Measurements from ENCODE around the gene OR52A5. TPM values are rescaled to one million over a fixed set of nuclear protein-coding genes. Genes with fewer than 3 reads are reported as not detected.

The OR52A5 gene
- total RNA-seq, 2 experiments from 2014 or later = not detected

GRCh38 chr11:5131584-5132335, 6.4 kb downstream of the OR52A5 start:
- no peaks in the 10 kb centered on the region for H3K9me3 Mint-ChIP-seq
- no peak overlapping the region for H3K4me3 Mint-ChIP-seq
- H3K36me3 Mint-ChIP-seq = no peaks in the 10 kb centered on the region
- H3K4me1 Mint-ChIP-seq = no peaks in the 10 kb centered on the region
- no peak for DNase-seq
- H3K27me3 Mint-ChIP-seq = peaks cover 5% of the 10 kb centered on the region
- no peak overlapping the region for H3K27ac Mint-ChIP-seq

GRCh38 chr11:5129457-5129877, 8.7 kb downstream of the OR52A5 start:
- H3K4me1 Mint-ChIP-seq = no peaks in the 10 kb centered on the region
- no peaks in the 10 kb centered on the region for H3K36me3 Mint-ChIP-seq
- no peaks in the 10 kb centered on the region for H3K27me3 Mint-ChIP-seq
- no peak overlapping the region for H3K4me3 Mint-ChIP-seq
- H3K27ac Mint-ChIP-seq = no peak overlapping the region
- no peaks in the 10 kb centered on the region for H3K9me3 Mint-ChIP-seq
- no peak for DNase-seq

DNA sequence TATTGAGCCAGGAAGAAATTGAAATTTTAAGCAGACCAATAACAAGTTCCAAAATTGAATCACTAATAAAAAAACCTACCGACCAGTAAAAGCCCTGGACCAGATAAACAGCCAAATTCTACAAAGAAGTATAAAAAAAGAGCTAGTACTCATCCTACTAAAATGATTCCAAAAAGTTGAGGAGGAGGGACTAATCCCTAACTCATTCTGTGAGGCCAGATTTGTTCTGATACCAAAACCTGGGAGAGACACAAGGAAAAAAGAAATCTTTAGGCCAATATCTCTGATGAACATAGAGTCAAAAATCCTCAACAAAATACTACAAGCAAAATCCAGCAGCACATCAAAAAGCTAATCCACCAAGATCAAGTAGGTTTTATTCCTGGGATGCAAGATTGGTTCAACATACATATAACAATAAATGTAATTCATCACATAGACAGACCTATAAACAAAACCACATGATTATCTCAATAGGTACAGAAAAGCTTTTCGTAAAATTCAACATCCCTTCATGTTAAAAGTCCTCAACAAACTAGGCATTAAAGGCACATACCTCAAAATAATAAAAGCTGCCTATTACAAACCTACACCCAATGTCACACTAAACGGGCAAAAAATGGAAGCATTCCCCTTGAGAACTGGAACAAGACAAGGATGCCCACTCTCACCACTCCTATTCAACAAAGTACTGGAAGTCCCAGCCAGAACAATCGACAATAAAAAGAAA, 13.1 kb downstream of the OR52A5 start:
- Mint-ChIP-seq H3K9me3 (no peaks in the 10 kb centered on the region), H3K27me3 (peaks cover 11% of the 10 kb centered on the region), H3K27ac (no peak overlapping the region), H3K4me1 (no peaks in the 10 kb centered on the region), H3K4me3 (no peak overlapping the region), H3K36me3 (no peaks in the 10 kb centered on the region)
- no peak for DNase-seq

GRCh38 chr11:5123802-5124521, 14.2 kb downstream of the OR52A5 start:
- no peaks in the 10 kb centered on the region for H3K36me3 Mint-ChIP-seq
- H3K4me1 Mint-ChIP-seq = no peaks in the 10 kb centered on the region
- peaks cover 11% of the 10 kb centered on the region for H3K27me3 Mint-ChIP-seq
- H3K9me3 Mint-ChIP-seq = no peaks in the 10 kb centered on the region
- peak; percentile 18 for DNase-seq
- H3K27ac Mint-ChIP-seq = no peak overlapping the region
- no peak overlapping the region for H3K4me3 Mint-ChIP-seq

DNA sequence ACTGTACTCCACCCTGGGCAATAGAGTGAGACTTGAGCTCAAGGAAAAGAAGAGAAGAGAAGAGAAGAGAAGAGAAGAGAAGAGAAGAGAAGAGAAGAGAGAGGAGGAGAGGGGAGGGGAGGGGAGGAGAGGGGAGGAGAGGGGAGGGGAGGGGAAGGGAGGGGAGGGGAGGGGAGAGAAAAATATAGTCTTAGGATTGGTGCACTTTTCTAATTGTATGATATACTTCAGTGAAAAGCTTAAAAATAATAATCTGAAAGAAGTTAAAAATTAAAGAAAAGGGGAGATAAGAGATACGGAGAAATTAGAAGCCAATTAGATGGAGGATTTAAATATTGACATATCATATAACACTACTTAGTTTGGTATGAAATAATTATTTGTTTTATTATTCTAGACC, 19.3 kb downstream of the OR52A5 start:
- no peak overlapping the region for H3K4me3 Mint-ChIP-seq
- H3K27me3 Mint-ChIP-seq = peaks cover 22% of the 10 kb centered on the region
- no peaks in the 10 kb centered on the region for H3K36me3 Mint-ChIP-seq
- H3K27ac Mint-ChIP-seq = no peak overlapping the region
- no peak for DNase-seq
- H3K4me1 Mint-ChIP-seq = no peaks in the 10 kb centered on the region
- no peaks in the 10 kb centered on the region for H3K9me3 Mint-ChIP-seq

GRCh38 chr11:5117588-5117987, 20.6 kb downstream of the OR52A5 start:
- no peak overlapping the region for H3K4me3 Mint-ChIP-seq
- peaks cover 15% of the 10 kb centered on the region for H3K27me3 Mint-ChIP-seq
- H3K9me3 Mint-ChIP-seq = no peaks in the 10 kb centered on the region
- H3K27ac Mint-ChIP-seq = no peak overlapping the region
- H3K36me3 Mint-ChIP-seq = no peaks in the 10 kb centered on the region
- H3K4me1 Mint-ChIP-seq = no peaks in the 10 kb centered on the region
- no peak for DNase-seq

DNA sequence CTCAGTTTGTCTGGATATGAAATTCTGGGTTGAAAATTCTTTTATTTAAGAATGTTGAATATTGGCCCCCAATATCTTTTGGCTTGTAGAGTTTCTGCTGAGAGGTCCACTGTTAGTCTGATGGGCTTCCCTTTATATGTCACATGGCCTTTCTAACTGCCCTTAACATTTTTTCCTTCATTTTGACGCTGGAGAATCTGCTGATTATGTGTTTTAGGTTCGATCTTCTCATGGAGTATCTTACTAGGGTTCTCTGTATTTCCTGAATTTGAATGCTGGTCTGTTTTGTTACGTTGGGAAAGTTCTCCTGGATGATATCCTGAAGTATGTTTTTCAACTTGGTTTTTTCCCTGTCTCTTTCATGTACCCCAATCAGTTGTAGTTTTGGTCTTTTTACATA, 22.8 kb downstream of the OR52A5 start:
- no peak overlapping the region for H3K4me3 Mint-ChIP-seq
- H3K27ac Mint-ChIP-seq = no peak overlapping the region
- no peaks in the 10 kb centered on the region for H3K4me1 Mint-ChIP-seq
- H3K36me3 Mint-ChIP-seq = no peaks in the 10 kb centered on the region
- no peak for DNase-seq
- H3K9me3 Mint-ChIP-seq = no peaks in the 10 kb centered on the region
- H3K27me3 Mint-ChIP-seq = peaks cover 14% of the 10 kb centered on the region

GRCh38 chr11:5107285-5107684, 30.9 kb downstream of the OR52A5 start:
- peaks cover 12% of the 10 kb centered on the region for H3K27me3 Mint-ChIP-seq
- H3K9me3 Mint-ChIP-seq = no peaks in the 10 kb centered on the region
- H3K4me3 Mint-ChIP-seq = no peak overlapping the region
- no peak for DNase-seq
- no peaks in the 10 kb centered on the region for H3K4me1 Mint-ChIP-seq
- no peaks in the 10 kb centered on the region for H3K36me3 Mint-ChIP-seq
- H3K27ac Mint-ChIP-seq = no peak overlapping the region

DNA sequence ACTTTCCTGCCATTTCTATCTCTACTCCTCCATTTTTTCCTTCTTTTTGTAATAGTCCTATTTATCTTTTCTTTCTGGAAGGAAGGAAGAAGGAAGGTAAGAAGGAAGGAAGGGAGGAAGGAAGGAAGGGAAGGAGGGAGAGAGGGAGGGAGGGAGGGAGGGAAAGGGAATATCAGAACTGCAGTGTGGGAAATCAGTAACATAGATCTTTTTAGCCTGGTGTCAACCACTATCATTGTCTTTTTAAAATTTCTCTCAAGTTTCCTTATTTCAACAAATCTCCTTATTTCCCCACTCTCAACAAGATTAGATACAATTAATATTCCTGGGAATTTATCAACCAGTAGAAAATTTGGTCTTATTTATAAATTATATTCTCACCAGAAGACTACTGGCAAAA, 35.1 kb downstream of the OR52A5 start:
- no peaks in the 10 kb centered on the region for H3K36me3 Mint-ChIP-seq
- H3K27me3 Mint-ChIP-seq = peaks cover 15% of the 10 kb centered on the region
- no peaks in the 10 kb centered on the region for H3K4me1 Mint-ChIP-seq
- DNase-seq = no peak
- H3K9me3 Mint-ChIP-seq = no peaks in the 10 kb centered on the region
- H3K4me3 Mint-ChIP-seq = no peak overlapping the region
- no peak overlapping the region for H3K27ac Mint-ChIP-seq

DNA sequence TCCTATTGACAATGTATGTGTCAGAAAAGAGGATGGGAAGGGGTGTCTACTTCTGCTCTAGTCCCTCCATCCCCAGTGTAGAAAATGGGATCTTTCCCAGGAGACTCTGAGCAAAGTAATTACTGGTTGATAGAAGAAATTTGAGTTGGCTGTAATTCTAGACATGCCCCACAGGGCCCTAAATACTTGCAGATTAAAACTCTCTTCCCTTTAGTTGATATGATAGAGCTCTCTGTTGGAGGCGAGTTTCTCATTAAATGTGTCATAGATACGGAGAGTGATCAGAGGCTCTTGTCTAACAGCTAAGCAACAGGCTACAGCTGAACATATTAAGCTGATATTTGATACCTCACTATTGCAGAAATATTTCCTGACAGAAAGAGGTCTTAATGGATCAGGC, 35.9 kb downstream of the OR52A5 start:
- no peak overlapping the region for H3K4me3 Mint-ChIP-seq
- DNase-seq = no peak
- no peaks in the 10 kb centered on the region for H3K4me1 Mint-ChIP-seq
- H3K9me3 Mint-ChIP-seq = no peaks in the 10 kb centered on the region
- no peaks in the 10 kb centered on the region for H3K36me3 Mint-ChIP-seq
- no peak overlapping the region for H3K27ac Mint-ChIP-seq
- peaks cover 18% of the 10 kb centered on the region for H3K27me3 Mint-ChIP-seq

DNA sequence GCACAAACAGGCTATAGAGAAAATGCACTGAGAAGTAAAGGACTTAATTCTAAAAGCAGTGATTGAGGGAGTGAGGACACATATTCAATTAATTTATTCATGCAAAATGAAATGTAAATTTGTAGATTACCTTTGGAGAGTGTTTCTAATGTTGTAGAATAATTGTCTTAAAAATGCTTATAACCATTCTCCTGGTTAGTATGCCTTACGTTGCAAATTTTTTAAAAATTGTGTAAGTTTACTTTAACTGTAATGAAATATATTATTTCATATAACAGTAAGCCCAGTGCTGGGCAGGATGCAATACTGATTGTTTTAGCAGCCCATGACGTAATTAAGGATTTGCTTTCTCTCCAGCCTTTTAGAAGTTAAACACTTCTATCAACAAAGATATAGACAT, 42.1 kb downstream of the OR52A5 start:
- Mint-ChIP-seq H3K27me3 (peaks cover 17% of the 10 kb centered on the region), H3K4me3 (no peak overlapping the region), H3K9me3 (no peaks in the 10 kb centered on the region), H3K4me1 (no peaks in the 10 kb centered on the region), H3K36me3 (no peaks in the 10 kb centered on the region), H3K27ac (no peak overlapping the region)
- DNase-seq = no peak

DNA sequence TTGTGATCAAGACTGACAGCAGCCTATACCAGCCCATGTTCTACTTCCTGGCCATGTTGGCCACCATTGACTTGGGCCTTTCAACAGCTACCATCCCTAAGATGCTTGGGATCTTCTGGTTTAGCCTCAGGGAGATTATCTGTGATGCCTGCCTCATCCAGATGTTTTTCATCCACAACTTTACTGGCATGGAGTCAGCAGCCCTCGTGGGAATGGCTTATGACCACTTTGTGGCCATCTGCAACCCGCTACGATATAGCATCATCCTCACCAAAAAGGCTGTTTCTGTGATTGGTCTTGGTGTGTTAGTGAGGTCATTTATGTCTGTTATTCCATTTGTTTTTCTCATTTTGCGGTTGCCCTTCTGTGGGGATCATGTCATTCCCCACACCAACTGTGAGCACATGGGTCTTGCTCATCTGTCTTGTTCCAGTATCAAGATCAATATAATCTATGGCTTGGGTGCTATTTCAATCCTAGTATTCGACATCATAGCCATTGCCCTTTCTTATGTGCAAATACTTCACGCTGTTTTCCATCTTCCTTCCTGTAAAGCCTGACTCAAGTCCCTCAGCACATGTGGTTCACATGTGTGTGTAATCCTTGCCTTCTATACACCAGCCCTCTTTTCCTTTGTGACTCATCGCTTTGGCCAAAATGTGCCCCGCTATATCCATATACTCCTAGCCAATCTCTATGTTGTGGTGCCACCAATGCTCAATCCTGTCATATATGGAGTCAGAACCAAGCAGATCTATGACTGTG, 45.2 kb downstream of the OR52A5 start:
- DNase-seq = no peak
- H3K9me3 Mint-ChIP-seq = no peaks in the 10 kb centered on the region
- H3K4me1 Mint-ChIP-seq = no peaks in the 10 kb centered on the region
- no peaks in the 10 kb centered on the region for H3K36me3 Mint-ChIP-seq
- H3K4me3 Mint-ChIP-seq = no peak overlapping the region
- no peak overlapping the region for H3K27ac Mint-ChIP-seq
- peaks cover 29% of the 10 kb centered on the region for H3K27me3 Mint-ChIP-seq

DNA sequence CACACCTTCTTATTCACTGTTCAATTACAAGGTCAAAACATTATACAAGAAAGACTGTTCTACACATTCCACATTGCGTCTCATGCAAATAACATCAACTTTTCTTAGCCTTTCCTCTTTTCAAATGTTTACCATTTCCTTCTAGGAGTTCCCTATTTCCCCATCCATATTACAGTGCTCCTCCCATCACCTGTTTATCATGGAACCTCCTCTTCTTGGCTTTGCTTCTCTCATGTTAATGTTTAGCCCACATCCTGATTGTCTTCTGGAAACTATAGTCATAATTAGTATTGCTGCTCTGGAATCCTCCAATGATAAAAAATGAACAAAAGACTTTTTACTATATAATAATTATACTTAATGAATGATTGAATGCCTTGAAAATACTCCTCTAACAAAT, 47.5 kb downstream of the OR52A5 start:
- no peak overlapping the region for H3K4me3 Mint-ChIP-seq
- H3K9me3 Mint-ChIP-seq = no peaks in the 10 kb centered on the region

DNA sequence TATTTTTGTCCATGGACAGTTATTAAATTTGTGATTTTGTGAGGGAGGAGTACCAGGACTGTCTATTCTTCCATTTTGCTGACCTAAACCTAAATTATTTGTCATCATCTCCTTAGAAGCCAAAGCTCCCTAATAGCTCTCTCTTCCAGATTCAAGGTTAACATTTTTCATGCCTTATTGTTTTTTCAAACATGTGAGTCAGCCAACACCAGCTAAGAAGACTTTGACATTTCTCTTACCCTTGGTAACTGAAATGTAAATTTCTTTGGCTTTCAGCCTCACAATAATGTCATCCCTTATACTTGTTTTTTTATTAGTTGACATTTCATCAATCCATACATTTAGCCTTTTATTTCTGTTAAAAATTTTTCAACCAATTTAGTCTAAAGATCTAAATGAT, 49.6 kb downstream of the OR52A5 start:
- H3K4me3 Mint-ChIP-seq = no peak overlapping the region
- no peaks in the 10 kb centered on the region for H3K36me3 Mint-ChIP-seq
- H3K27ac Mint-ChIP-seq = no peak overlapping the region
- DNase-seq = no peak
- peaks cover 16% of the 10 kb centered on the region for H3K27me3 Mint-ChIP-seq
- no peaks in the 10 kb centered on the region for H3K9me3 Mint-ChIP-seq
- H3K4me1 Mint-ChIP-seq = no peaks in the 10 kb centered on the region

More for the DNA sequence above, 47.5 kb downstream of the OR52A5 start:
- no peaks in the 10 kb centered on the region for H3K36me3 Mint-ChIP-seq
- DNase-seq = no peak
- peaks cover 22% of the 10 kb centered on the region for H3K27me3 Mint-ChIP-seq
- no peak overlapping the region for H3K27ac Mint-ChIP-seq
- H3K4me1 Mint-ChIP-seq = no peaks in the 10 kb centered on the region

DNA sequence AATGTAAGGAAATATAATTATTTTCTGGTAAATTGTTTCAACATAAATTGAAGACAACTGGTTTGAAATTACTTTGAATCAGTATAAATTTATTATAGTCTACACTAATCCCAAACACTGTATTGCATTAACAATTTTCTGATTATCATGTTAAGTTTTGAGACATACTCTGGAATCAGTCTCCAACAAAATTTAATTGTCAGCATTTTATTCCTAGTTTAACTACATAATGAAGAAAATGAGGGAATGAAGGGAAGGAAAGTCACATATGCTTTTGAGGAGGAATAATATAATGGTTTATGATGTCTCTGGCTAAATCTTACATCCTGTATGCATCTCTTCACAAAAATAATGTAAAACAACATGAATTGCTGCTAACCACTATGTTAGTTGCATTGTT, 54.6 kb downstream of the OR52A5 start:
- H3K4me1 Mint-ChIP-seq = no peaks in the 10 kb centered on the region
- no peak overlapping the region for H3K4me3 Mint-ChIP-seq
- no peaks in the 10 kb centered on the region for H3K36me3 Mint-ChIP-seq
- DNase-seq = no peak
- H3K27ac Mint-ChIP-seq = no peak overlapping the region
- H3K9me3 Mint-ChIP-seq = no peaks in the 10 kb centered on the region
- peaks cover 8% of the 10 kb centered on the region for H3K27me3 Mint-ChIP-seq

Data from activated naive CD8-positive, alpha-beta T cell treated with anti-CD3 and anti-CD28 coated beads for 36 hours (primary cell).